ENCODE measurements around the gene ZNF2. TPM values are rescaled to one million over a fixed set of nuclear protein-coding genes. Genes with fewer than 3 reads are reported as not detected.

Gene ZNF2
- 6.4 and 7.0 TPM in 2 replicates for total RNA-seq (2014; rRNA removed; shearing (Covaris generic))

GRCh38 chr2:95165371-95166064 is at the start of gene ZNF2:
TSS of gene ZNF2 (plus strand) at chr2:95165809. CDS start at chr2:95176227, 10,418 bp downstream.
- DNase-seq (ENCODE audit: low read depth): peak; percentile 98

- peak; percentile 18 for DNase-seq (ENCODE audit: low read depth)
Observed at GRCh38 chr2:95121093-95121406, 44.6 kb upstream of the ZNF2 start.

- peak; percentile 77 for DNase-seq (ENCODE audit: low read depth)
Observed at GRCh38 chr2:95121407-95122196, 44.0 kb upstream of the ZNF2 start, which contains the start of gene MRPS5. TSS of gene MRPS5 (minus strand) at chr2:95121808. CDS start at chr2:95121791, 17 bp downstream.

- no peak for DNase-seq (ENCODE audit: low read depth)
Observed at GRCh38 chr2:95122197-95122551, 43.4 kb upstream of the ZNF2 start.

- DNase-seq (ENCODE audit: low read depth): no peak
Observed at GRCh38 chr2:95138702-95139101, 26.9 kb upstream of the ZNF2 start.

- DNase-seq (ENCODE audit: low read depth): no peak
Observed at GRCh38 chr2:95143838-95144237, 21.8 kb upstream of the ZNF2 start.

- DNase-seq (ENCODE audit: low read depth): no peak
Observed at GRCh38 chr2:95149397-95149984, 16.1 kb upstream of the ZNF2 start.

GRCh38 chr2:95158441-95158840 is 7.2 kb upstream of the ZNF2 start:
- DNase-seq (ENCODE audit: low read depth): no peak

- peak; percentile 56 for DNase-seq (ENCODE audit: low read depth)
Observed at GRCh38 chr2:95158891-95159619, 6.6 kb upstream of the ZNF2 start.

- peak; percentile 77 for DNase-seq (ENCODE audit: low read depth)
Observed at GRCh38 chr2:95159690-95160449, 5.7 kb upstream of the ZNF2 start, which contains the start of gene ZNF514. TSS of gene ZNF514 (minus strand) at chr2:95159848. CDS start at chr2:95153253, 6,595 bp downstream.

GRCh38 chr2:95165030-95165370 is 609 bp upstream of the ZNF2 start:
- no peak for DNase-seq (ENCODE audit: low read depth)

- DNase-seq (ENCODE audit: low read depth): no peak
Observed at GRCh38 chr2:95166065-95166763, 605 bp downstream of the ZNF2 start.

GRCh38 chr2:95171902-95172301 is 6.3 kb downstream of the ZNF2 start:
- no peak for DNase-seq (ENCODE audit: low read depth)

GRCh38 chr2:95174031-95174542 is 8.5 kb downstream of the ZNF2 start:
- DNase-seq (ENCODE audit: low read depth): no peak

GRCh38 chr2:95179451-95179850 is 13.8 kb downstream of the ZNF2 start:
- DNase-seq (ENCODE audit: low read depth): no peak

GRCh38 chr2:95181774-95182173 is 16.2 kb downstream of the ZNF2 start:
- DNase-seq (ENCODE audit: low read depth): no peak

- DNase-seq (ENCODE audit: low read depth): no peak
Observed at GRCh38 chr2:95185197-95185596, 19.6 kb downstream of the ZNF2 start.

GRCh38 chr2:95185973-95186372 is 20.4 kb downstream of the ZNF2 start:
- DNase-seq (ENCODE audit: low read depth): no peak

GRCh38 chr2:95192956-95193355 is 27.3 kb downstream of the ZNF2 start:
- DNase-seq (ENCODE audit: low read depth): peak; percentile 45

- no peak for DNase-seq (ENCODE audit: low read depth)
Observed at GRCh38 chr2:95203911-95204310, 38.3 kb downstream of the ZNF2 start.

GRCh38 chr2:95204396-95204795 is 38.8 kb downstream of the ZNF2 start:
- DNase-seq (ENCODE audit: low read depth): no peak

Data from RPMI7951 (cell line).